HG03342 (cell line): ENCODE results near the gene SCAMP4.
A peak's percentile ranks its signal among the peaks of the same experiment; 100 is the strongest.

Experiments used
- ATAC-seq: cut with Tn5 transposase; IDR thresholded peaks from one replicate; pipeline ENCODE4 v1.9.1; 2021; ENCODE audit warnings: mild to moderate bottlenecking, moderate library complexity; ENCODE audit not compliant: unreplicated experiment

Gene SCAMP4

GRCh38 chr19:1905110-1905862 is at the start of gene SCAMP4, which contains the start of gene ADAT3:
Gene SCAMP4 (plus strand): TSS chr19:1905399. CDS start chr19:1915020, 9,621 bp downstream.
Gene ADAT3 (plus strand): TSS chr19:1905399. CDS start chr19:1912048, 6,649 bp downstream.
- ATAC-seq, result peak; percentile 75

- no peak for ATAC-seq
Measured at GRCh38 chr19:1855828-1856255, 49.4 kb upstream of the SCAMP4 start.

- no peak for ATAC-seq
Measured at GRCh38 chr19:1856345-1856697, 48.9 kb upstream of the SCAMP4 start.

GRCh38 chr19:1856698-1857603 is 48.2 kb upstream of the SCAMP4 start:
- no peak for ATAC-seq

GRCh38 chr19:1857648-1858326 is 47.4 kb upstream of the SCAMP4 start:
- no peak for ATAC-seq

GRCh38 chr19:1858412-1859081 is 46.7 kb upstream of the SCAMP4 start:
- no peak for ATAC-seq

- no peak for ATAC-seq
Measured at GRCh38 chr19:1859331-1859781, 45.8 kb upstream of the SCAMP4 start.

- ATAC-seq, result no peak
Measured at GRCh38 chr19:1860042-1860775, 45.0 kb upstream of the SCAMP4 start.

- ATAC-seq, result no peak
Measured at GRCh38 chr19:1860821-1861598, 44.2 kb upstream of the SCAMP4 start.

- no peak for ATAC-seq
Measured at GRCh38 chr19:1861599-1862031, 43.6 kb upstream of the SCAMP4 start.

- no peak for ATAC-seq
Measured at GRCh38 chr19:1862068-1862423, 43.2 kb upstream of the SCAMP4 start.

GRCh38 chr19:1862424-1863327 is 42.5 kb upstream of the SCAMP4 start:
- ATAC-seq, result no peak

- no peak for ATAC-seq
Measured at GRCh38 chr19:1863328-1863637, 41.9 kb upstream of the SCAMP4 start, which contains the start of gene KLF16. Gene KLF16 (minus strand): TSS chr19:1863579. CDS start chr19:1863497, 82 bp downstream.

GRCh38 chr19:1863638-1864479 is 41.3 kb upstream of the SCAMP4 start:
- ATAC-seq, result peak; percentile 44

GRCh38 chr19:1864480-1865171 is 40.6 kb upstream of the SCAMP4 start:
- peak; percentile 34 for ATAC-seq

GRCh38 chr19:1865172-1866010 is 39.8 kb upstream of the SCAMP4 start:
- no peak for ATAC-seq
